GM23338 (cell line): ENCODE measurements around the gene RGS19.
"Not testable (repeated sequence)": the region's sequence is repeated elsewhere in the genome, so short reads cannot be mapped to it uniquely, and the experiment has no call there.

Experiments
- EZH2 ChIP-seq: fragments of 200-600 bp; sonication (generic); IDR thresholded peaks from one replicate; pipeline ENCODE4 v1.8.0; 2017; ENCODE audit warnings: antibody characterized with exemption, mild to moderate bottlenecking, low read depth; ENCODE audit not compliant: unreplicated experiment
- POLR2AphosphoS5 ChIP-seq: IDR thresholded peaks from 2 replicates; pipeline ENCODE4 v1.6.1; 2016; ENCODE audit warnings: antibody characterized with exemption, low read depth

GRCh38 chr20:64087226-64087825, 8.0 kb upstream of the RGS19 start:
- not testable (repeated sequence) for TF ChIP-seq POLR2AphosphoS5, EZH2
